Psoas muscle (tissue), 8 donors: ENCODE results near the gene WRAP73. TPM values are rescaled to one million over a fixed set of nuclear protein-coding genes. Genes with fewer than 3 reads are reported as not detected.
A peak's percentile ranks its signal among the peaks of the same experiment; 100 is the strongest.

Source experiments
- ATAC-seq, 4 donors: fragments of 200-7000 bp; cut with Tn5 transposase; one replicate each; pipeline ENCODE4 v1.9.1; 2020; ENCODE audit warnings: moderate library complexity in 3 of 4, mild to moderate bottlenecking in 2 of 4
- DNase-seq, 2 donors: peaks; one replicate each; pipeline ENCODE4 v3.0.0-alpha.2; 2020
- H3K27ac ChIP-seq: fragments of 200-600 bp; one replicate; pipeline ENCODE4 v1.8.0; 2022
- H3K27me3 ChIP-seq, 3 donors: fragments of 200-600 bp in 1 of 3; one replicate each; pipeline versions ENCODE4 v1.6.1 to v1.8.0; 2013 to 2022; ENCODE audit warnings: low read length in 2 of 3, mild to moderate bottlenecking in 2 of 3, moderate library complexity in 1 of 3; ENCODE audit not compliant: insufficient read depth in 3 of 3
- H3K36me3 ChIP-seq, 2 donors: fragments of 200-600 bp in 1 of 2; one replicate each; pipeline versions ENCODE4 v1.6.1 to v1.8.0; 2013 to 2022; ENCODE audit warnings: low read depth in 1 of 2, mild to moderate bottlenecking in 1 of 2, moderate library complexity in 1 of 2; ENCODE audit not compliant: insufficient read depth in 1 of 2
- H3K4me1 ChIP-seq: fragments of 200-600 bp; one replicate; pipeline ENCODE4 v1.8.0; 2022
- H3K4me3 ChIP-seq: fragments of 200-600 bp; one replicate; pipeline ENCODE4 v1.8.0; 2022; ENCODE audit warnings: mild to moderate bottlenecking
- H3K9me3 ChIP-seq: fragments of 200-600 bp; one replicate; pipeline ENCODE4 v1.8.0; 2022
- WGBS, 3 donors: extraction: QIAGEN DNeasy Blood & Tissue Kit; methylation state at CpG; one replicate each; pipeline versions ENCODE4 v1.1.6 to v1.1.7; 2013; 5-methylcytosine and 5-hydroxymethylcytosine counted together
- intact Hi-C, 2 donors: fragments of 100-400 bp; cut with DNase I; formaldehyde crosslinking; loops; one replicate each; pipeline versions ENCODE4 v1.11.0 to v1.14.2; 2022
- polyA plus RNA-seq, 3 donors: library from polyadenylated mRNA; stranded (reverse); fragments of 200-250 nt; gene quantifications; one replicate each; pipeline ENCODE4 v1.2.3, GENCODE V29; 2013
- total RNA-seq, 4 donors: library from RNA; stranded (reverse); fragmentation: NEBNext Ultra II Directional in 2 of 4; extraction: Animal tissue kit (Norgen Biotek cat#: 25700) in 2 of 4; gene quantifications; one replicate each; pipeline versions ENCODE4 v1.2.1 to v1.2.4, GENCODE V29; 2021 to 2023
- TF ChIP-seq, protein P1 (sequence below): fragments of 200-600 bp; IDR thresholded peaks from one replicate; pipeline ENCODE4 v1.8.0; 2022; ENCODE audit warnings: antibody characterized with exemption
- donor health status: healthy with polysubstance abuse.
- donor health status: DM: no; HTN: no; CAD: no; lungs with moderate emphysema.
- donor health status: Bipolar disorder and iron deficiency.
- donor health status: healthy.
- donor health status: DM: yes; HTN: yes; CAD: no.
- donor health status: DM: no; HTN: no; CAD: no.
- donor health status: DM: no; HTN: no; CAD: no.
- donor health status: DM: yes; HTN: yes; CAD: no.

WRAP73 gene
- total and polyA plus RNA-seq, 7 donors, result 10.8 to 21.8 (median 12.6) TPM

DNA sequence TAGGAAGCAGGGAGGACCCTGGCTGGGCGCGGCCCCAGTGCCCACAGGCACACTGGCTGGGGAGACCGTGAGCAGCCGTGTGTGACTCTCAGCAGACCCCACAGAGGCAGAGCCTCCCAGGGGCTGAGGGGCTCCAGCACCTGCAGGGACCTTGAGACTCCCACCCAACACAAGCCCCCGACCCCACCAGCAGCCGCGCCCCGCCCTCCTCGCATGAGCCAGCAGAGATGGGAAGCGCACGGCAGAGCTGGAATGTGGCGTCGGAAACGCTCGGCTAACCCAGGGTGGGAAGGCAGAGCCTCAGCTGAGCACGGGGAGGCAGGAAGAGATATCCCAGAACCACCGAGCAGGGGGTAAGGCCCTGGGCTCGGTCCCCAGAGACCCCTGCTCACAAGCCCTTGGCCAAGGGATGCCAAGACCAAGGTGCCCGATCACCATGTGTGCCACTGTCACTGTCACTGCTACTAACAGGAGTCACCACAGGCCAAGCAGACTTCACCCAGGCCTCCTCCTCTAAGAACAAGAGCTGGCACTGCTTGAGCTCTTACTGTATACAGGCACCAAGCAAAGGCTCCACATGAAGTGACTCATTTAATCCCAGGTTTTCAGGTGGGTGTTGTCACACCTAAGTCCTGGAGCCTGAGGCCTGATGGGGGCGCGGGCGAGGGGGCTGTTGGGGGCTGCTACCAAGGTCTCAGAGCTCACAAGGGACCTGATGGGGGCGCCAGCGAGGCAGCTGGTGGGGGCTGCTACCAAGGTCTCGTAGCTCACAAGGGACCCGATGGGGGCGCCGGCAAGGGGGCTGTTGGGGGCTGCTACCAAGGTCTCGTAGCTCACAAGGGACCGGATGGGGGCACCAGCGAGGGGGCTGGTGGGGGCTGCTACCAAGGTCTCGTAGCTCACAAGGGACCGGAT lies 58.7 kb downstream of the WRAP73 start:
- DNase-seq, result no peak
- Histone ChIP-seq H3K4me1 (no peaks in the 10 kb centered on the region), H3K4me3 (no peak overlapping the region), H3K27me3 (no peaks in the 10 kb centered on the region), H3K27ac (no peak overlapping the region), H3K36me3 (no peaks in the 10 kb centered on the region), H3K9me3 (no peaks in the 10 kb centered on the region)
- no peak for ATAC-seq
- intact Hi-C loops, result no loop called here
- TF ChIP-seq, protein P1, sequence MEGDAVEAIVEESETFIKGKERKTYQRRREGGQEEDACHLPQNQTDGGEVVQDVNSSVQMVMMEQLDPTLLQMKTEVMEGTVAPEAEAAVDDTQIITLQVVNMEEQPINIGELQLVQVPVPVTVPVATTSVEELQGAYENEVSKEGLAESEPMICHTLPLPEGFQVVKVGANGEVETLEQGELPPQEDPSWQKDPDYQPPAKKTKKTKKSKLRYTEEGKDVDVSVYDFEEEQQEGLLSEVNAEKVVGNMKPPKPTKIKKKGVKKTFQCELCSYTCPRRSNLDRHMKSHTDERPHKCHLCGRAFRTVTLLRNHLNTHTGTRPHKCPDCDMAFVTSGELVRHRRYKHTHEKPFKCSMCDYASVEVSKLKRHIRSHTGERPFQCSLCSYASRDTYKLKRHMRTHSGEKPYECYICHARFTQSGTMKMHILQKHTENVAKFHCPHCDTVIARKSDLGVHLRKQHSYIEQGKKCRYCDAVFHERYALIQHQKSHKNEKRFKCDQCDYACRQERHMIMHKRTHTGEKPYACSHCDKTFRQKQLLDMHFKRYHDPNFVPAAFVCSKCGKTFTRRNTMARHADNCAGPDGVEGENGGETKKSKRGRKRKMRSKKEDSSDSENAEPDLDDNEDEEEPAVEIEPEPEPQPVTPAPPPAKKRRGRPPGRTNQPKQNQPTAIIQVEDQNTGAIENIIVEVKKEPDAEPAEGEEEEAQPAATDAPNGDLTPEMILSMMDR, result no peak
- 86 to 93% (median 88%) methylated on average over 28 to 32 of the region's 33 CpGs for WGBS, 3 donors

DNA sequence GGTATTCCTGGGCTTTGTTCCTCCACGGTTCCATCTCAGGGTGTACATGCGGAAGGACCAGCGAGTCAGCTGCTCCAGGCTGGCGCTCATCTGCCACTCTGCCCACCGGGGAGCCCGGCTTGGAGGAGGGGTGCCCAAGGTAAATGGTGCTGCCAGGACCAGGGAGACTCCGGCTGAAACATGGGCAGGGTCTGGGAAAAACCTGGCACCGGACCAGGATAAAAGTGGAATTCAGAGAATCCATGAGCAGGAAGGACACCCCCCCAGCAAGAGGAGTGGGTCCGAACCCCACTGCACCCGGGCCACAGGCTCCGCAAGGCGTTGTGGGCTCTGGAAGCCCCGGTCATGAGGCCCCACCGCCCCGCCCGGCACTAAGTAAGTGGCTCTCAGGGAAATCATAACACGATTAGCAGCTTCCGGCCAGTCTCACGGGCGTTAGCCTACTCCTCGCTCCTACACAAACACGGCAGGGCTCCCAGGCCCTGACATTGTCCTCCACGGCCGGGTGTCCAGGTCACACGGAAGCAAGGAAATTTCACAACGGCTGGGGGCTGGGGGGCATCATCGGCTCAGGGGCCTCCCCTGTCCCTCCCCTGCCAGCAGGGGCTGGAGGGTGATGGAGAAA lies 59.7 kb downstream of the WRAP73 start:
- H3K4me3 ChIP-seq, result no peak overlapping the region
- no peak for DNase-seq
- ATAC-seq, result no peak
- 71 to 80% (median 74%) methylated on average over 25 to 27 of the region's 27 CpGs for WGBS, 3 donors
- H3K9me3 ChIP-seq, result no peaks in the 10 kb centered on the region
- H3K27ac ChIP-seq, result no peak overlapping the region
- H3K27me3 ChIP-seq, result no peaks in the 10 kb centered on the region
- H3K36me3 ChIP-seq, result no peaks in the 10 kb centered on the region
- intact Hi-C loops, result no loop called here
- TF ChIP-seq, protein P1, result no peak
- no peaks in the 10 kb centered on the region for H3K4me1 ChIP-seq

DNA sequence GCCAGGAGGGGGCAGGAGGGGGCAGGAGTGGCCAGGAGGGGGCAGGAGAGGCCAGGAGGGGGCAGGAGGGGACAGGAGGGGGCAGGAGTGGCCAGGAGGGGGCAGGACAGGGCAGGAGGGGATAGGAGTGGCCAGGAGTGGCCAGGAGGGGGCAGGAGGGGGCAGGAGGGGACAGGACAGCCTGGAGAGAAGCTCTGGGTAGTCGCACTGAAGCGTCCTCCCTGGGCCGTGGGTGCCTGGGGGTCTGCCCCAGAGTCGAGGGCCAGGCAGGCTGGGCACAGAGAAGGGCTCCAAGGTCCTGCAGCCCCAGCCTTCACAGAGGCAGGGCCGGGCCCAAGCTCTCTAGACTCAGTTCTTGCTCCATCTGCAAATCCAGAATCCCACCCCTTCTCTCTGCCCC lies 61.5 kb downstream of the WRAP73 start:
- no peak overlapping the region for H3K4me3 ChIP-seq
- no peaks in the 10 kb centered on the region for H3K27me3 ChIP-seq
- no peak overlapping the region for H3K27ac ChIP-seq
- H3K4me1 ChIP-seq, result no peaks in the 10 kb centered on the region
- 79 to 92% (median 80%) methylated on average over 3 to 5 of the region's 5 CpGs for WGBS, 3 donors
- TF ChIP-seq, protein P1, result no peak
- DNase-seq, result no peak
- intact Hi-C loops, result no loop called here
- H3K9me3 ChIP-seq, result no peaks in the 10 kb centered on the region
- peak in 1 of 4 donors; percentile 29 for ATAC-seq
- no peaks in the 10 kb centered on the region for H3K36me3 ChIP-seq

DNA sequence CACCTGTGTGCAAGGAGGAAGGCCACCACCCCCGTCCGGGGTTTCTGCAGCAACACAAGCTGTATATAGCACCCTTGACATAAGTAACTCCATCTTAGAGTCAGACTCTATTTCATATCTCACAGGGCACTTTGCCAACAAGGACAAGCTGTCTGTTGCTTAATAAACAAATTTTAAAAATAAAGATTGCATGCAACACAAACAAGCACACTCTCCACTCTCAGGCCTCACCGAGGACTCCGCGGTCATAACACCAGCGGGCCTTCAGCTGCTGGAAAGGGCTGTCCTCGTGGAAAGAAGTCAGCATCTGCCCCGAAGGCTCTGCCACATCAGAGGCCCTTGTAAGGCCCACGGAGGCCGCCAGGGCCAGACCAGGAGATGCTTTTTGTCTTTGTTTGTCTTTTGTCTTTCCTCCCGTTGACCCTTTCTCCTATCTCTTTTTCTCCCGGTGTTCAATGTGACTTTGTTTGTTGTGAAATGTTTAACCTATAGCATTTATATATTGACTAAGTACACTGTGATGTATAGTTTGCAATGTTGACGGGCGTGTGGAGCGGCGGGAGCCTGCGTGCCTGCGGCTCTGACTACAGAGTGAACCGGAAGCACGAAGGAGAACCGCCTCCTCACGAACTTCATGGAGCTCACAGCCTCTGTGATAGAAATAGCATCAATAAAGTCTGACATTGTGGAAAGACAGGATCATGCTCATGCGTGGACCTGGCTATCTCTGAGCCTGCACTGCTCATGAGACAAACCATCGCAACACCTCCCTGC lies 62.7 kb downstream of the WRAP73 start:
- Histone ChIP-seq H3K27ac (no peak overlapping the region), H3K4me1 (no peaks in the 10 kb centered on the region), H3K27me3 (peaks cover 0 to 4% (median 0%) of the 10 kb centered on the region in 3 donors), H3K9me3 (no peaks in the 10 kb centered on the region), H3K36me3 (no peaks in the 10 kb centered on the region), H3K4me3 (no peak overlapping the region)
- DNase-seq, result no peak
- TF ChIP-seq, protein P1, result no peak
- intact Hi-C loops, result no loop called here
- 86 to 89% (median 87%) methylated on average over 24 of the region's 24 CpGs for WGBS, 3 donors
- ATAC-seq, result no peak
